GM23338 (cell line): Measurements from ENCODE around the gene SMARCA5. TPM values are rescaled to one million over a fixed set of nuclear protein-coding genes. Genes with fewer than 3 reads are reported as not detected.

Source experiments
- ATAC-seq: fragments of 200-7000 bp; cut with Tn5 transposase; 3 replicates; pipeline ENCODE4 v1.9.1; 2020
- DNase-seq: peaks from one replicate; pipeline ENCODE4 v3.0.0-alpha.2; 2015; ENCODE audit warnings: low spot score
- H2AFZ ChIP-seq: fragments of 200-600 bp; sonication (generic); 2 replicates; pipeline ENCODE4 v1.8.0; 2016; ENCODE audit warnings: antibody characterized with exemption, mild to moderate bottlenecking, moderate library complexity
- H3F3A ChIP-seq: fragments of 200-600 bp; sonication (generic); replicated peaks from 2 replicates; pipeline ENCODE4 v1.8.0; 2017; ENCODE audit warnings: antibody characterized with exemption, mixed run types, low read depth
- H3K27ac ChIP-seq: fragments of 200-600 bp; sonication (generic); 2 replicates; pipeline ENCODE4 v1.6.1; 2016; ENCODE audit warnings: low read depth
- H3K27me3 ChIP-seq: fragments of 200-600 bp; sonication (generic); 2 replicates; pipeline ENCODE4 v1.8.0; 2016; ENCODE audit warnings: mild to moderate bottlenecking, mixed run types, moderate library complexity; ENCODE audit not compliant: insufficient read depth
- H3K36me3 ChIP-seq: fragments of 200-600 bp; sonication (generic); 2 replicates; pipeline ENCODE4 v1.8.0; 2016; ENCODE audit warnings: mild to moderate bottlenecking; ENCODE audit not compliant: insufficient read depth
- H3K4me1 ChIP-seq: fragments of 200-600 bp; sonication (generic); 2 replicates; pipeline ENCODE4 v1.8.0; 2016; ENCODE audit warnings: mild to moderate bottlenecking, moderate library complexity; ENCODE audit not compliant: insufficient read depth
- H3K4me2 ChIP-seq: fragments of 200-600 bp; sonication (generic); 2 replicates; pipeline ENCODE4 v1.7.1; 2017; ENCODE audit warnings: mixed run types
- H3K4me3 ChIP-seq: fragments of 200-600 bp; sonication (generic); 2 replicates; pipeline ENCODE4 v1.6.1; 2016; ENCODE audit warnings: mixed run types
- H3K79me2 ChIP-seq: fragments of 200-600 bp; sonication (generic); replicated peaks from 2 replicates; pipeline ENCODE4 v1.8.0; 2017; ENCODE audit warnings: mild to moderate bottlenecking; ENCODE audit not compliant: insufficient read depth
- H3K9me2 ChIP-seq: fragments of 200-600 bp; sonication (generic); 2 replicates; pipeline ENCODE4 v1.8.0; 2017; ENCODE audit not compliant: insufficient read depth
- H4K20me1 ChIP-seq: fragments of 200-600 bp; sonication (generic); replicated peaks from 2 replicates; pipeline ENCODE4 v1.8.0; 2017; ENCODE audit warnings: mild to moderate bottlenecking; ENCODE audit not compliant: insufficient read depth
- H3K27ac Mint-ChIP-seq: 2 replicates; pipeline ENCODE4 v1.8.0; 2020; ENCODE audit warnings: inconsistent platforms, mild to moderate bottlenecking, moderate library complexity, mixed read lengths
- H3K27me3 Mint-ChIP-seq: 3 replicates; pipeline ENCODE4 v1.8.0; 2022; ENCODE audit warnings: low read depth, mild to moderate bottlenecking, moderate library complexity, mixed read lengths, inconsistent platforms; ENCODE audit not compliant: insufficient read depth, poor library complexity
- H3K36me3 Mint-ChIP-seq: 3 replicates; pipeline ENCODE4 v1.8.0; 2021; ENCODE audit warnings: low read depth, mild to moderate bottlenecking, inconsistent platforms, moderate library complexity, mixed read lengths
- H3K4me1 Mint-ChIP-seq: 3 replicates; pipeline ENCODE4 v1.8.0; 2020; ENCODE audit warnings: mild to moderate bottlenecking, inconsistent platforms, mixed read lengths
- H3K4me3 Mint-ChIP-seq: 3 replicates; pipeline ENCODE4 v1.8.0; 2021; ENCODE audit warnings: moderate library complexity, mild to moderate bottlenecking, inconsistent platforms, mixed read lengths
- H3K9me3 Mint-ChIP-seq: 3 replicates; pipeline ENCODE4 v1.8.0; 2020; ENCODE audit warnings: moderate library complexity, mild to moderate bottlenecking, inconsistent platforms, mixed read lengths
- CREB1 ChIP-seq: fragments of 250-450 bp; sonication (Bioruptor Pico); IDR thresholded peaks from 2 replicates; pipeline ENCODE4 v1.5.0; 2020; ENCODE audit warnings: low read depth, mild to moderate bottlenecking, moderate library complexity
- ETS1 ChIP-seq: IDR thresholded peaks from 2 replicates; pipeline ENCODE4 v1.6.1; 2016; ENCODE audit warnings: antibody characterized with exemption
- EZH2phosphoT487 ChIP-seq: fragments of 200-600 bp; sonication (generic); IDR thresholded peaks from one replicate; pipeline ENCODE4 v1.8.1; 2018; ENCODE audit warnings: antibody characterized with exemption; ENCODE audit not compliant: unreplicated experiment
- JUNB ChIP-seq: IDR thresholded peaks from one replicate; pipeline ENCODE4 v1.6.1; 2016; ENCODE audit warnings: antibody characterized with exemption; ENCODE audit not compliant: unreplicated experiment
- NANOG ChIP-seq: IDR thresholded peaks from 2 replicates; pipeline ENCODE4 v1.6.1; 2016; ENCODE audit warnings: antibody characterized with exemption, borderline replicate concordance
- POLR2AphosphoS5 ChIP-seq: IDR thresholded peaks from 2 replicates; pipeline ENCODE4 v1.6.1; 2016; ENCODE audit warnings: antibody characterized with exemption, low read depth
- ZNF114 ChIP-seq: fragments of 250-450 bp; sonication (Bioruptor Pico); IDR thresholded peaks from 2 replicates; pipeline ENCODE4 v1.5.0; 2020; ENCODE audit warnings: mild to moderate bottlenecking, moderate library complexity
- ZNF331 ChIP-seq: fragments of 250-450 bp; sonication (Bioruptor Pico); IDR thresholded peaks from 2 replicates; pipeline ENCODE4 v1.5.0; 2020; ENCODE audit warnings: low read depth, mild to moderate bottlenecking, moderate library complexity
- polyA plus RNA-seq: library from polyadenylated mRNA; unstranded; fragments of >200 nt; fragmentation: Nextera tagmentation; extraction: Ambion mirVana; gene quantifications from 2 replicates; pipeline ENCODE4 v1.2.1, GENCODE V29; 2016
- total RNA-seq: library from RNA; depleted of rRNA; stranded (reverse); fragments of >200 nt; shearing (Covaris generic); gene quantifications from 2 replicates; pipeline ENCODE4 v1.2.3, GENCODE V29; 2014; rRNA removed

SMARCA5 gene
- total and polyA plus RNA-seq, 2 experiments from 2014 or later: 101 to 103 TPM

GRCh38 chr4:143598816-143599215 is 85.3 kb downstream of the SMARCA5 start:
- Histone ChIP-seq H4K20me1 (no peaks in the 10 kb centered on the region), H3K27me3 (no peaks in the 10 kb centered on the region), H3K27ac (no peak overlapping the region), H3K36me3 (peaks cover 4% of the 10 kb centered on the region; the same call in 1 of the 2 replicates), H2AFZ (no peak overlapping the region), H3F3A (no peaks in the 10 kb centered on the region), H3K4me1 (no peaks in the 10 kb centered on the region), H3K9me2 (peaks cover 4% of the 10 kb centered on the region; the same call in 1 of the 2 replicates), H3K4me3 (no peak overlapping the region), H3K79me2 (no peaks in the 10 kb centered on the region), H3K4me2 (no peak overlapping the region)
- TF ChIP-seq JUNB (no peak), CREB1 (no peak), POLR2AphosphoS5 (no peak)
- DNase-seq (no peak), ATAC-seq (no peak)
- H3K27me3 Mint-ChIP-seq: no peaks in the 10 kb centered on the region
- H3K4me1 Mint-ChIP-seq: peaks cover 2% of the 10 kb centered on the region; the same call in 2 of the 3 replicates
- H3K9me3 Mint-ChIP-seq: peaks cover 12% of the 10 kb centered on the region
- no peak overlapping the region for H3K27ac Mint-ChIP-seq
- H3K36me3 Mint-ChIP-seq: peaks cover 7% of the 10 kb centered on the region
- H3K4me3 Mint-ChIP-seq: no peak overlapping the region

GRCh38 chr4:143599827-143600226 is 86.3 kb downstream of the SMARCA5 start:
- H3K27ac Mint-ChIP-seq: no peak overlapping the region
- ATAC-seq (no peak), DNase-seq (no peak)
- H3K36me3 Mint-ChIP-seq: no peaks in the 10 kb centered on the region
- Histone ChIP-seq H4K20me1 (no peaks in the 10 kb centered on the region), H3K9me2 (peaks cover 2% of the 10 kb centered on the region; the same call in 1 of the 2 replicates), H3K79me2 (no peaks in the 10 kb centered on the region), H3K36me3 (no peaks in the 10 kb centered on the region), H3F3A (no peaks in the 10 kb centered on the region), H3K27me3 (no peaks in the 10 kb centered on the region), H3K4me2 (no peak overlapping the region), H3K4me3 (no peak overlapping the region), H2AFZ (no peak overlapping the region), H3K4me1 (no peaks in the 10 kb centered on the region), H3K27ac (no peak overlapping the region)
- H3K9me3 Mint-ChIP-seq: peaks cover 2% of the 10 kb centered on the region; the same call in 2 of the 3 replicates
- peaks cover 2% of the 10 kb centered on the region; the same call in 2 of the 3 replicates for H3K4me1 Mint-ChIP-seq
- H3K27me3 Mint-ChIP-seq: no peaks in the 10 kb centered on the region
- TF ChIP-seq ZNF114 (no peak), JUNB (no peak), EZH2phosphoT487 (no peak), CREB1 (no peak), ZNF331 (CRISPR knock-in tag) (no peak), ETS1 (no peak)
- H3K4me3 Mint-ChIP-seq: no peak overlapping the region

GRCh38 chr4:143606480-143606879 is 93.0 kb downstream of the SMARCA5 start:
- Histone ChIP-seq H3K79me2 (no peaks in the 10 kb centered on the region), H3K27ac (no peak overlapping the region), H3F3A (no peaks in the 10 kb centered on the region), H3K27me3 (no peaks in the 10 kb centered on the region), H3K4me3 (no peak overlapping the region), H3K9me2 (no peaks in the 10 kb centered on the region), H3K4me2 (no peak overlapping the region), H2AFZ (no peak overlapping the region), H4K20me1 (no peaks in the 10 kb centered on the region), H3K4me1 (no peaks in the 10 kb centered on the region), H3K36me3 (no peaks in the 10 kb centered on the region)
- H3K9me3 Mint-ChIP-seq: no peaks in the 10 kb centered on the region; the same call in 2 of the 3 replicates
- H3K36me3 Mint-ChIP-seq: no peaks in the 10 kb centered on the region
- H3K4me3 Mint-ChIP-seq: no peak overlapping the region
- ATAC-seq (no peak), DNase-seq (no peak)
- no peak overlapping the region for H3K27ac Mint-ChIP-seq
- H3K27me3 Mint-ChIP-seq: no peaks in the 10 kb centered on the region
- no peaks in the 10 kb centered on the region for H3K4me1 Mint-ChIP-seq
- no peak for TF ChIP-seq JUNB
- TF ChIP-seq NANOG: no peak
- no peak for TF ChIP-seq POLR2AphosphoS5

Other genes starting within 250 kb of the SMARCA5 start
- 18.4 and 32.6 TPM in 2 replicates for gene GAB1, start 176.8 kb upstream of the SMARCA5 start, total RNA-seq
- 3.6 and 4.0 TPM in 2 replicates for gene GAB1, start 176.8 kb upstream of the SMARCA5 start, polyA plus RNA-seq
- 0.07 and 0.08 TPM in 2 replicates for gene FREM3, start 187.0 kb downstream of the SMARCA5 start, total RNA-seq
- gene FREM3, start 187.0 kb downstream of the SMARCA5 start, polyA plus RNA-seq: 0.03 and 0.28 TPM in 2 replicates